HepG2 (cell line): ENCODE results near the gene NUTF2. TPM values are rescaled to one million over a fixed set of nuclear protein-coding genes. Genes with fewer than 3 reads are reported as not detected.
A peak's percentile ranks its signal among the peaks of the same experiment; 100 is the strongest.

Experiments used
- CBFB ChIP-seq: sonication (generic); formaldehyde crosslinking; IDR thresholded peaks from 2 replicates; pipeline ENCODE4 v1.4.0; 2020; ENCODE audit warnings: missing genetic modification reagents
- HNF1B ChIP-seq: sonication (generic); formaldehyde crosslinking; IDR thresholded peaks from 2 replicates; pipeline ENCODE4 v1.5.1; 2020; ENCODE audit warnings: mild to moderate bottlenecking, moderate library complexity, missing genetic modification reagents
- KDM5B ChIP-seq: sonication (generic); formaldehyde crosslinking; IDR thresholded peaks from 2 replicates; pipeline ENCODE4 v1.4.0; 2020; ENCODE audit warnings: missing genetic modification reagents, mild to moderate bottlenecking, borderline replicate concordance
- KLF16 ChIP-seq, 2 experiments: sonication (generic) in 1 of 2; formaldehyde crosslinking in 1 of 2; IDR thresholded peaks; 2 replicates each; pipeline versions ENCODE4 v1.6.1 to v1.8.0; 2016 to 2023; ENCODE audit warnings: missing genetic modification reagents in 2 of 2, missing compliant biosample characterization in 1 of 2
- MED13 ChIP-seq: sonication (generic); formaldehyde crosslinking; IDR thresholded peaks from 2 replicates; pipeline ENCODE4 v1.5.0; 2020; ENCODE audit warnings: missing genetic modification reagents
- MLX ChIP-seq: IDR thresholded peaks from 2 replicates; pipeline ENCODE4 v1.6.1; 2016
- MXD1 ChIP-seq: sonication (generic); formaldehyde crosslinking; IDR thresholded peaks from 2 replicates; pipeline ENCODE4 v1.4.0; 2020; ENCODE audit warnings: mild to moderate bottlenecking, missing genetic modification reagents
- NFAT5 ChIP-seq: sonication (generic); formaldehyde crosslinking; IDR thresholded peaks from 2 replicates; pipeline ENCODE4 v1.4.0; 2020; ENCODE audit warnings: missing genetic modification reagents
- PCBP2 ChIP-seq: fragments of 200-400 bp; formaldehyde crosslinking; optimal IDR thresholded peaks from 2 replicates; pipeline ENCODE3; 2018; ENCODE audit warnings: low read length, low read depth; ENCODE audit not compliant: poor library complexity, severe bottlenecking
- TOE1 ChIP-seq: sonication (generic); formaldehyde crosslinking; IDR thresholded peaks from 2 replicates; pipeline ENCODE4 v1.4.0; 2020; ENCODE audit warnings: mild to moderate bottlenecking, missing genetic modification reagents
- ZBTB10 ChIP-seq: sonication (generic); formaldehyde crosslinking; IDR thresholded peaks from 2 replicates; pipeline ENCODE4 v1.4.0; 2020; ENCODE audit warnings: missing genetic modification reagents, borderline replicate concordance
- ZBTB8A ChIP-seq: sonication (generic); formaldehyde crosslinking; IDR thresholded peaks from 2 replicates; pipeline ENCODE4 v1.4.0; 2020; ENCODE audit warnings: mild to moderate bottlenecking, low read depth, missing genetic modification reagents, borderline replicate concordance
- ZFAT ChIP-seq: sonication (generic); formaldehyde crosslinking; conservative IDR thresholded peaks from 2 replicates; pipeline ENCODE4 v1.8.1; 2023; ENCODE audit warnings: missing genetic modification reagents, inconsistent platforms
- ZFYVE20 ChIP-seq: sonication (generic); formaldehyde crosslinking; IDR thresholded peaks from 2 replicates; pipeline ENCODE4 v1.8.0; 2023; ENCODE audit warnings: low read depth, mild to moderate bottlenecking, moderate library complexity, missing genetic modification reagents, borderline replicate concordance
- ZNF280B ChIP-seq: sonication (generic); formaldehyde crosslinking; IDR thresholded peaks from 2 replicates; pipeline ENCODE4 v1.5.0; 2020; ENCODE audit warnings: missing genetic modification reagents, mild to moderate bottlenecking, borderline replicate concordance
- ZNF331 ChIP-seq: sonication (generic); formaldehyde crosslinking; IDR thresholded peaks from 2 replicates; pipeline ENCODE4 v1.4.0; 2020; ENCODE audit warnings: missing genetic modification reagents
- polyA plus RNA-seq, 8 experiments: library from polyadenylated mRNA; depleted of rRNA in 3 of 8; stranded (reverse) in 7 of 8; unstranded in 1 of 8; fragments of >200 nt; fragmentation: Illumina TruSeq in 4 of 8; extraction: Trizol in 4 of 8; gene quantifications; 2 replicates each; pipeline versions ENCODE4 v1.2.1 to v1.2.3, GENCODE V29; 2011 to 2016; ENCODE audit warnings: low read depth in 4 of 8, missing spikeins in 1 of 8, mixed read lengths in 1 of 8; ENCODE audit not compliant: insufficient read depth in 1 of 8
- total RNA-seq, 5 experiments: library from RNA; depleted of rRNA; stranded (reverse); fragments of >200 nt; fragmentation: Illumina TruSeq; extraction: Trizol; gene quantifications; 2 replicates each; pipeline ENCODE4 v1.2.3, GENCODE V29; 2016; ENCODE audit warnings: low read depth in 1 of 5

Gene NUTF2
- total and polyA plus RNA-seq, 2 of the 13 experiments (the other 11 are each of a cell fraction or from before 2014, with no cell fraction given), result 168 to 214 TPM

- TF ChIP-seq NFAT5 (CRISPR knock-in tag) (no peak), MLX (CRISPR knock-in tag) (peak; percentile 47; the same call in 1 of the 2 replicates), PCBP2 (no peak), HNF1B (CRISPR knock-in tag) (0 out of 2 replicates have a peak, but pooled peaks have one; percentile 44), ZBTB8A (CRISPR knock-in tag) (no peak), KDM5B (CRISPR knock-in tag) (no peak), ZNF331 (CRISPR knock-in tag) (no peak), ZFAT (CRISPR knock-in tag) (no peak), MED13 (CRISPR knock-in tag) (no peak), TOE1 (CRISPR knock-in tag) (no peak), MXD1 (CRISPR knock-in tag) (no peak), KLF16 (CRISPR knock-in tag; IDR thresholded peaks at IDR 0.05) (peak in 1 of 2 experiments; percentile 73; a peak in 1 of 4 replicates), ZNF280B (CRISPR knock-in tag) (no peak), ZFYVE20 (CRISPR knock-in tag) (no peak), CBFB (CRISPR knock-in tag) (no peak), ZBTB10 (CRISPR knock-in tag) (no peak)
These were observed 11.0 kb downstream of the NUTF2 start (continued) for GRCh38 chr16:67857547-67858233.
